IMR-90 (cell line): Measurements from ENCODE around the gene BEAN1.

ENCODE experiments used
- CHD1 ChIP-seq: IDR thresholded peaks from 2 replicates; pipeline ENCODE4 v1.6.1; 2012; ENCODE audit warnings: low read depth, low read length, improper control_type of control experiment
- CTCF ChIP-seq: conservative IDR thresholded peaks from 2 replicates; pipeline ENCODE4 v1.5.1; 2012; ENCODE audit warnings: mild to moderate bottlenecking, low read depth, low read length, improper control_type of control experiment
- MAZ ChIP-seq: IDR thresholded peaks from 2 replicates; pipeline ENCODE4 v1.6.1; 2012; ENCODE audit warnings: low read depth, mild to moderate bottlenecking, low read length, improper control_type of control experiment, moderate library complexity, borderline replicate concordance
- POLR2A ChIP-seq: IDR thresholded peaks from 2 replicates; pipeline ENCODE4 v1.6.1; 2012; ENCODE audit warnings: mild to moderate bottlenecking, low read depth, low read length
- RAD21 ChIP-seq: IDR thresholded peaks from 2 replicates; pipeline ENCODE4 v1.6.1; 2012; ENCODE audit warnings: low read length, improper control_type of control experiment
- RFX5 ChIP-seq: IDR thresholded peaks from 2 replicates; pipeline ENCODE4 v1.8.0; 2012; ENCODE audit warnings: low read depth, mild to moderate bottlenecking, low read length, moderate library complexity
- SMC3 ChIP-seq: fragments of 150-350 bp; IDR thresholded peaks from 2 replicates; pipeline ENCODE4 v1.6.1; 2016; ENCODE audit warnings: low read depth, mild to moderate bottlenecking, antibody characterized with exemption, low read length, moderate library complexity
- TF ChIP-seq, protein P1 (sequence below): fragments of 150-350 bp; IDR thresholded peaks from 2 replicates; pipeline ENCODE4 v1.6.1; 2016; ENCODE audit warnings: low read depth, mild to moderate bottlenecking, low read length, moderate library complexity, borderline replicate concordance
- TF ChIP-seq, protein P2 (sequence below): fragments of 150-350 bp; IDR thresholded peaks from 2 replicates; pipeline ENCODE4 v1.6.1; 2017; ENCODE audit warnings: mild to moderate bottlenecking, antibody characterized with exemption, low read length, low read depth

- TF ChIP-seq MAZ (no peak), CTCF (no peak), POLR2A (no peak), CHD1 (no peak), SMC3 (no peak), RAD21 (no peak), RFX5 (no peak)
- TF ChIP-seq, protein P1, sequence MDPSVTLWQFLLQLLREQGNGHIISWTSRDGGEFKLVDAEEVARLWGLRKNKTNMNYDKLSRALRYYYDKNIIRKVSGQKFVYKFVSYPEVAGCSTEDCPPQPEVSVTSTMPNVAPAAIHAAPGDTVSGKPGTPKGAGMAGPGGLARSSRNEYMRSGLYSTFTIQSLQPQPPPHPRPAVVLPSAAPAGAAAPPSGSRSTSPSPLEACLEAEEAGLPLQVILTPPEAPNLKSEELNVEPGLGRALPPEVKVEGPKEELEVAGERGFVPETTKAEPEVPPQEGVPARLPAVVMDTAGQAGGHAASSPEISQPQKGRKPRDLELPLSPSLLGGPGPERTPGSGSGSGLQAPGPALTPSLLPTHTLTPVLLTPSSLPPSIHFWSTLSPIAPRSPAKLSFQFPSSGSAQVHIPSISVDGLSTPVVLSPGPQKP, result no peak
- TF ChIP-seq, protein P2, sequence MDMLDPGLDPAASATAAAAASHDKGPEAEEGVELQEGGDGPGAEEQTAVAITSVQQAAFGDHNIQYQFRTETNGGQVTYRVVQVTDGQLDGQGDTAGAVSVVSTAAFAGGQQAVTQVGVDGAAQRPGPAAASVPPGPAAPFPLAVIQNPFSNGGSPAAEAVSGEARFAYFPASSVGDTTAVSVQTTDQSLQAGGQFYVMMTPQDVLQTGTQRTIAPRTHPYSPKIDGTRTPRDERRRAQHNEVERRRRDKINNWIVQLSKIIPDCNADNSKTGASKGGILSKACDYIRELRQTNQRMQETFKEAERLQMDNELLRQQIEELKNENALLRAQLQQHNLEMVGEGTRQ, result no peak
Measured at GRCh38 chr16:66455970-66456369, 28.9 kb downstream of the BEAN1 start.
